ENCODE results near the gene KCNQ1OT1.

Gene KCNQ1OT1

DNA sequence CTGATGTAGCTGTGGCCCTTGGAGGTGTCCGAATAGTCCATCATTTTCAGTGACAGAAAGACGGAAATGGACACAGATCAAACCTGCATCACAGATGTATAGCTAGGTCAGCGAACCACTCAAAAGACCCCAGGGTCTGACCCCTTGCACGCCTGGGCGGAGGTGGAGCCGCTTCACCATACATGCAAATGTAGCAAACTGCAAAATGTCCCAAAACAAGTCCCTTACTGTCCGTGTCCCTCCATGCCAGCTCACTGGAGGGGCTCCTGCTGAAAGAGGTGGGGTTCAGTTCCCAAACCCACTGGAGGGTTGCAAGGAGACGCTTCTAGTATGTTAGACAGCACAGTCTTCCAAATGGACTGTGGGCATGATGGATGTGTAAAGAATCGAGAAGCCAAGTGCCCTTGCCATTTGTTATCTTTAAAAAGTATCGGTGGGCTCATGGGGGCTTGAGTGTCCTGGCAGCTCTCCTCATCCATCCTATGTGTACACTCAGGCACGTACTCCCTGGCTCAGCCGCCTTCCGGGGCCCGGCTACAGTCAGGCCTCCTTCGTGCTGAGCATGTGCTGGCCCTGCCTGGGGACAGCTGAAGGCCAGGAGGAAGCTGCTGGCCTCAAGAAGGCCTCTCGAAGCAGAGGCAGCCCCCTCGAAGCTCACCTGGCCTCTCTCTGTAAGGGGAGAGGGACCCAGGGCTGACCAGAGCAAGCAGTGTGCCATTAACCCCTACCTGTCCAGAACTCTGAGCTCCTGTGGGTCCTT, 20.2 kb upstream of the KCNQ1OT1 start:
- no peak for DNase-seq

DNA sequence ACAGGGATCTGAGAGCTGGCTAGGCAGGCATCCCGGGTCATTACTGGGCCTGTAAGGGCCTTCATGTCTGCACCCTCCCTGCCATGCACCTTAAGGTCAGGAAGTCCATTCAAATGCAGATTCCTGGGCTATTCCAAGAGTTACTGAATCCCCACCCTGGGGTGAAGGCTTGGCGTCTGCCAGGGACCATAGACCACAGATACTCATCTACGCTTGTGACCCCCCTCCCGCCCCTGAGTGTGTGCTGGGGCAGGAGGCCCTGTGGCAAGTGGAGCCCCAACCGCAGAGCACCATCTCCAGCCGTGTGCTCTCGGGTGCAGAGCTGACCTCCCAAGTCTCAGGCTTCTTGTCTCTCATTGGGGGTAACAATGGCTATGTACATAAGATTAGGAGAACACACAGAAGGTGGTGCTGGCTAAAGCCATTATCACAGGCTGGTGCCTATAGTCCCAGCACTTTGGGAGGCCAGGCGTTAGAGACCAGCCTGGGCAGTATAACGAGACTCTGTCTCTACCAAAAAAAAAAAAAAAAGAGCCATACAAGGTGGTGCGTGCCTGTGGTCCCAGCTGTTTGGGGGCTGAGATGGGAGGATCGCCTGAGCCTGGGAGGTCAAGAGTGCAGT, 19.1 kb upstream of the KCNQ1OT1 start:
- DNase-seq: no peak

GRCh38 chr11:2717561-2718325, 17.9 kb upstream of the KCNQ1OT1 start:
- no peak for DNase-seq

DNA sequence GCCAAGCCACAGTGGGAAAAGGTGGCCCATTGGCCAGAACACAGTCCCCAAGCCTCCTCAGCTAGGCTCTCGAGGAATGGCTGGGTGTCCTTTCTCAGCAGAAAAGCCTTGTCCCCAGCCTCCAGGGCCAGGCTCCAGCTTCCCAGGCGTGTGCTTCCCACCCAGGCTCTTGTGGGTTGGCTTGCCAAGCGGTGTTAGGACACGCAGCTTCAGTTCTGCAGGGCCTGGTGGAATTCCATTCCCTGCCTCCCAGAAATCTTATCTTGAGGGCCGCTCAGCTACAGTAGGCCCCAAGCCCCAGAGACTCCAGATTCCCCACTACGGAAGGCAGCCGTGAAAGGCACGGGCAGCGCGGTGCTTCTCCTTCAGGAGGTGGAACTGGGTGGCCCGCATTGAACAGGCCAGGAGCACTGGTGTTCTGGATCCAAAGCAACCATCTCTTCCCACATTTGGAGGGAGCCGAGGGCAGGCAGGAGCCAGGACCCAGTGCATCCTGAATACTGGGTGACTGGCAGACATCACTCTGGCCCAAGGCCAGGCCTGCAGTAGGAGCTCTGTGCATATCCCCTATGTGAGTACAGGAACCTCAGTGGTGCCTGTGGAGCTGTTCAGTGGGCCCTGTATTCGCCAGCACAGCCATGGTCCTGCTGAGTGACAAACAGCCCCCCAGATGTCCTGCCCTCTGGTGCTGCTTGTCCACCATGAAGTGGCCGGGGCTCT, 16.7 kb upstream of the KCNQ1OT1 start:
- DNase-seq: no peak

GRCh38 chr11:2715716-2716350, 16.0 kb upstream of the KCNQ1OT1 start:
- DNase-seq: no peak

- no peak for DNase-seq
These were observed 15.1 kb upstream of the KCNQ1OT1 start for GRCh38 chr11:2714871-2715270.

- no peak for DNase-seq
These were observed 14.6 kb upstream of the KCNQ1OT1 start for GRCh38 chr11:2714463-2714800.

DNA sequence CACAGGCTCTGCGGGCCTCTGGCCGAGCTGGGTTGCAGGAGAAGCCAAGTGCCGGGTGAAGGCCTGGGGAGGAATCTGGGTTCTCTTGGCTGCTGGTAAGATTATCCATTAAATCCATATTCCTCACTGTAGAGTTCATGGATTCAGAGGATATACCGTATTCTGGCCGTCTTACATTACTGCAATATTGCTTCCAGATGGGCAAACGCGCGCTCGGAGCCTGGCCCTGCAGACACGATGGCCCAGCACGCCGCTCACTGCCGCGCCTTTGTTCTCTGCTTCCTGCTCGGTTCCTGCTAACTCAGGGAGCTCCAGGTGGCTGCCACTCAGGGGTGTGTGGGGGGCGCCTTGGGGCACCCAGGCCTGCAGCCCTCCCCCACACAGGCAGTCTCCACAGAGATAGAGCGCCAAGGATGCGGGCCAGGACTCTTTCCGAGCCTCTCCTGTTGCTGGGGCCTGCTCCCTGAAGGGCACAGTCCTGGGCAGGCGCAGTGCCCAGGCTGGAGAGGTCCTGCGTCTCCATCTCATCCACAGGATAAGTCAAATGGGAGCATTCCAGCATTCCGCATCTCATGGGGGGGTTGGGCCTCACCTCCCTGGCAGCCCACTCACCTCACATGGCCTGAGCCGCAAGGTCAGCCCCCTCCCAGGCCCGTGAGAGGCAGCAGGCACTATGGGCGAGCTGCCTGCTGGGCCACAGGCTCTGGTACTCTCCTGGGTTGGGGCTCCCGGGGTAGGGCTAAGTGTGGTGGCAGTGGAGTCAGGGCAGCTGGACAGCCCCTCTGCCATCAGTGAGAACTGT, 14.1 kb upstream of the KCNQ1OT1 start:
- DNase-seq: no peak

- no peak for DNase-seq
These were observed 13.3 kb upstream of the KCNQ1OT1 start for GRCh38 chr11:2713094-2713493.

- no peak for DNase-seq
These were observed 11.4 kb upstream of the KCNQ1OT1 start for GRCh38 chr11:2711161-2711560.

DNA sequence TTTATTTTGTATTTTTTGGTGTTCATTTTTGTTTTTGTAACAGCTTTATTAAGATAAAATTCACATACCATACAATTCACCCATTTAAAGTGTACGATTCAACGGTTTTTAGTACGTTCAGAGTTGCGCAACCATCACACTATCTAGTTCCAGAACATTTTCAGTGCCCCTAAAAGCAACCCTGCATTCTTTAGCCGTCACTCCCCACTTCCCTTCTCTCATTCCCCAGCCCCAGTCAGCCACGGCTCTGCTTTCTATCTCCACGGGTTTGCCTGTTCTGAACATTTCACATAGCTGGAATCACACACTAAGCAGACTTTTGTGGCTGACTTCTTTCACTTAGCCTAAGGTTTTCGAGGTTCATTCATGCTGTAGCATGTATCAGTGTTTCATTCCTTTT, 9.6 kb upstream of the KCNQ1OT1 start:
- DNase-seq: no peak

DNA sequence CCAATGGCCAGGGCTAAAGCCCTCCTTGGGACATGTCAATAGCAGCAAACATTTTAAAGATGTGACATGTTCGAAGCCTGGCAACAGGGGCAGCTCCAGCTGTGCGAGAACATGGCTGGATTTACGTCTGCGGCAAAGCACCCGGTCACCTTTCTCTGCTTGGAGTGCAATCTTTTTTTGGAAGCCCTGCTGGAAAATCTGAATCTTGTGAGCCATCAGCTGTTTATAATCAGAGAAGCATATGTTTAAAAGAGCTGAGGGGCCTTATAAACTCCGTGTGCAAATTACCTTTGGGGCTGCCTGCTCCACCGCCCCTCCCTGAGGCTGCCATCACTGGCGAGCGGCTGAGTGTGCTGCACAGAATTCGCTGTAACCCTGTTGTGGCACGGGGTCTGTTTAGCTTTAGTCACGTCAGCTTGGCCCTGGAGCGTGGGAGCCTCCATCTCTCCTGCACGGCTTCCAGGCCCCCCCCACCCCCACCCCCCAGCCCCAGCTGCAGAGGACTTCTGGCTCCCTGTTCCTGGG, 9.0 kb upstream of the KCNQ1OT1 start:
- no peak for DNase-seq

DNA sequence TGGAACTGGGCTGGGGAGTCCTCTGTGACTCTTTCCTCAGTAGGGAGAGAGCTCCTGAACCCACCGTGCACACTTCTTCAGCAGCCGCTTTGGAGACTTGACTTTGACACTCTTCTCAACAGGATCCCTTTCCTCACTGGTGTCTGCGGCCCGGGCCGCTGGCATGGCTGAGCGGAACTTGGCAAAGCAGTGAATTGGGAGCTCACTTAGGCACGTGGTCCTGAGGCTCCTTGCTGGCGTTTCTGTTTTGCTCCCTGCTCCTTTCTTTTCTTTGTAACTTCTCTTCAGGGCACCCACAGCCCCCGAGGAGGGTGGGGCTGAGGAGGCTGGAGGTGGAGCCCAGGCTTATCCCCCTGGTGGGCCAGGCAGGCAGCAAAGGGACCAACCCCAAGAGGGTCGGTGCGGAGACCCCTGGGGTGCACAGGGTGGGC, 8.4 kb upstream of the KCNQ1OT1 start:
- no peak for DNase-seq

GRCh38 chr11:2707736-2708135, 7.9 kb upstream of the KCNQ1OT1 start:
- DNase-seq: no peak

- no peak for DNase-seq
These were observed 6.5 kb upstream of the KCNQ1OT1 start for GRCh38 chr11:2706321-2706720.

GRCh38 chr11:2704896-2705606, 5.3 kb upstream of the KCNQ1OT1 start:
- DNase-seq: no peak

DNA sequence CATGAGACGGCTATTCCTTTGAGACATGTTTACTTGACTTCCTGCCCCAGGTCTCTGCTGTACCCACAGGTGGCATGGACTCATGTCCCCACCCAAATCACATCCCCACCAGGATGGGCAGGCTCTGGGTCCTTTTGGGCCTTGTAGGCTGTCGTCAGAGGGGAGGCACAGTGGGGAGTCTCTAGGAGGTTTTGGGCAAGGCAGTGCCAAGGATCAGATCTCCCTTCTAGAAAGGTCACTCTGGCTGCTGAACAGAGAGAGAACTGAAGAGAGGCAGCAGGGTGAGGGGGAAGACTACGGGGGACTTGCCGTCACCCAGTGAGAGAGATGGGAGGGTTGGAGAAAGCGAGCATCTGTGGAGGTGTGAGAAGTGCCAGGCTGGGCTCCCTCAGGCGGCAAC, 4.6 kb upstream of the KCNQ1OT1 start:
- DNase-seq: no peak

- no peak for DNase-seq
These were observed 3.8 kb upstream of the KCNQ1OT1 start for GRCh38 chr11:2703363-2704141.

DNA sequence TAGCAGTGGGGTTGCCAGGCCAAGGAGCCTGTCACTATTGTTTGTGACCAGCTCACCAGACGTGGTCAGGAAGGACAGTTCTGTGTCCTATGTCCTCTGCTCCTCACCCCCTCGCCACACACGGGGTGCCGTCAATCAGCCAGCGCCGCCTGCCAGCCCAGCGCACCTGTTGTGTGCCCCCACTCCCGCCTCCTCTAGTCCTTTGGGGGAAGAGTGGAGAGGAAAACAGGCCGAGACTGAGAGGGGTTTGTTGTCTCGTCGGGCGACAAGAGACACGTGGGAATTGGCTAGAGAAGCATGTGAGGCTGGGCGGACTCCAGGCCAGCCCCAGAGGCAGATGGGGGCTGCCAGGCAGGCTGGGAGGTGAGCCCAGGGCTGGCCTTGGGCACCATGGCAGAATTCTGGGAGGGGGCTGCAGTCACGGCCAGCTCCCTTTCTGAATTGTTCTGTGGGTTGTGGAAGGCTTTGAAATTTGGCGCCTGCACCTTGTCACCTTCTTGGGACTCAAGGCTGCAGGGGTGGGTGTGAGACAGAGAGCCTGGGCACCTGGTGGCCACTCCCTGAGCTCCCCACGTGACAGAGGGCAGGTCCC, 3.1 kb upstream of the KCNQ1OT1 start:
- no peak for DNase-seq

Measured in T-helper 1 cell (primary cell).